ENCODE measurements around the gene CORO7. TPM values are rescaled to one million over a fixed set of nuclear protein-coding genes. Genes with fewer than 3 reads are reported as not detected.

CORO7 gene
- polyA plus RNA-seq, 1 donor from 2014 or later, result 57.6 TPM

DNA sequence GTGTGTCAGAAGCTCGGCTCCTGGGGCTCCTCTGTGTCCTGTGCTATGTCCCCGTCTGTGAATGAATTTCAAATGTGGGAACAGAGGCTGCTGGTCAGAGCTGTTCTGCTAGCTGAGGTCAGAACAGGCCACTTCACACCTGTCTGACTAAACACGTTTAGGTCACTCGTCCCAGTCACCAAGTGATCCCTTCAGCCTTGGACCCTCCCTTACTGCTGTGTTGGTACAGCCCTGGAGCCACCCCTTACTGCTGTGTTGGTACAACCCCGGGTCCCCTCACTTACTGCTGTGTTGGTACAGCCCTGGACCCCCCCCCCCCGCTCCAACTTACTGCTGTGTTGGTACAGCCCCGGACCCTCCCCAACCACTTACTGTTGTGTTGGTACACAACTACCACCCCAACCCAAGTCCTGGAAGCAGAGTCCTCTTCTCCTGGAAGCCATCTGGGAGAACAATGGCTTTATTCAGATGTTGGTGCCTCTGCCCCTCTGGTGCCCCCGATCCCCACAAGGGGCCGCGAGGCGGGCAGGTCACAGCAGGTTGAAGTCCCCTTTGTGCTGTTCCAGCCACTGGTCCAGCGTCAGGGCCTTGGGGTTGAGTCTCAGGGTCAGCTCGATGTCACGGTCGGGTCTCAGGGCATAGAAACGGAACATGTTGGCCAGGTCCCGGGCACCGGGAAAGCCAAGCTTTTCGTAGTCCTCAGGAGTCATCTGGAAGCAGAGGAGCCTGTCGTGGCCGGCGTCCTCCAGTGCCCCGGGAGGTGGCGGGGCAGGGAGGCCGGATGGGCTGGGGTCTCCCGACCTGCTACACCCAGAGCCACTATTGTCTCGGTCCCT lies 45.1 kb upstream of the CORO7 start:
- Histone ChIP-seq H3K79me2 (replicated peaks; ENCODE audit: insufficient read depth, low read length) (no peaks in the 10 kb centered on the region), H3K9ac (ENCODE audit: low read length) (no peak overlapping the region), H3K27me3 (ENCODE audit: insufficient read depth, low read depth, low read length) (no peaks in the 10 kb centered on the region), H3F3A (ENCODE audit: insufficient read depth, low read length, poor library complexity, severe bottlenecking) (no peaks in the 10 kb centered on the region), H3K9me3 (ENCODE audit: low read length) (no peaks in the 10 kb centered on the region), H3K9me2 (ENCODE audit: insufficient read depth, low read length) (no peaks in the 10 kb centered on the region), H2AFZ (ENCODE audit: low read depth, low read length) (no peak overlapping the region), H3K36me3 (ENCODE audit: insufficient read depth, low read length) (no peaks in the 10 kb centered on the region), H3K4me3 (ENCODE audit: low read length) (no peak overlapping the region), H3K27ac (ENCODE audit: low read length) (no peak overlapping the region), H3K4me2 (ENCODE audit: low read length) (no peak overlapping the region), H4K20me1 (ENCODE audit: insufficient read depth) (no peaks in the 10 kb centered on the region)
- no peak for TF ChIP-seq POLR2AphosphoS5 (IDR thresholded peaks at IDR 0.05)
- no peak for TF ChIP-seq RAD21 (conservative IDR thresholded peaks at IDR 0.05)
- TF ChIP-seq REST (IDR thresholded peaks at IDR 0.05; ENCODE audit: borderline replicate concordance), result no peak
- TF ChIP-seq SMC3 (conservative IDR thresholded peaks at IDR 0.05; ENCODE audit: poor library complexity), result no peak
- TF ChIP-seq EZH2 (IDR thresholded peaks at IDR 0.05; ENCODE audit: borderline replicate concordance, insufficient read depth, low read length, poor library complexity, severe bottlenecking), result no peak
- TF ChIP-seq EP300 (conservative IDR thresholded peaks at IDR 0.05; ENCODE audit: poor library complexity, severe bottlenecking), result no peak
- TF ChIP-seq, protein P1, sequence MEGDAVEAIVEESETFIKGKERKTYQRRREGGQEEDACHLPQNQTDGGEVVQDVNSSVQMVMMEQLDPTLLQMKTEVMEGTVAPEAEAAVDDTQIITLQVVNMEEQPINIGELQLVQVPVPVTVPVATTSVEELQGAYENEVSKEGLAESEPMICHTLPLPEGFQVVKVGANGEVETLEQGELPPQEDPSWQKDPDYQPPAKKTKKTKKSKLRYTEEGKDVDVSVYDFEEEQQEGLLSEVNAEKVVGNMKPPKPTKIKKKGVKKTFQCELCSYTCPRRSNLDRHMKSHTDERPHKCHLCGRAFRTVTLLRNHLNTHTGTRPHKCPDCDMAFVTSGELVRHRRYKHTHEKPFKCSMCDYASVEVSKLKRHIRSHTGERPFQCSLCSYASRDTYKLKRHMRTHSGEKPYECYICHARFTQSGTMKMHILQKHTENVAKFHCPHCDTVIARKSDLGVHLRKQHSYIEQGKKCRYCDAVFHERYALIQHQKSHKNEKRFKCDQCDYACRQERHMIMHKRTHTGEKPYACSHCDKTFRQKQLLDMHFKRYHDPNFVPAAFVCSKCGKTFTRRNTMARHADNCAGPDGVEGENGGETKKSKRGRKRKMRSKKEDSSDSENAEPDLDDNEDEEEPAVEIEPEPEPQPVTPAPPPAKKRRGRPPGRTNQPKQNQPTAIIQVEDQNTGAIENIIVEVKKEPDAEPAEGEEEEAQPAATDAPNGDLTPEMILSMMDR (IDR thresholded peaks at IDR 0.05; ENCODE audit: poor library complexity, severe bottlenecking), result no peak
- no peak for TF ChIP-seq TAF1 (IDR thresholded peaks at IDR 0.05; ENCODE audit: low read depth)
- TF ChIP-seq MXI1 (conservative IDR thresholded peaks at IDR 0.05; ENCODE audit: poor library complexity, severe bottlenecking), result no peak

- no peaks in the 10 kb centered on the region for H3K36me3 ChIP-seq (ENCODE audit: insufficient read depth, low read length)
- TF ChIP-seq TAF1 (IDR thresholded peaks at IDR 0.05; ENCODE audit: low read depth) (no peak), EZH2 (IDR thresholded peaks at IDR 0.05; ENCODE audit: borderline replicate concordance, insufficient read depth, low read length, poor library complexity, severe bottlenecking) (no peak), EP300 (conservative IDR thresholded peaks at IDR 0.05; ENCODE audit: poor library complexity, severe bottlenecking) (no peak)
- no peak overlapping the region for H3K4me3 ChIP-seq (ENCODE audit: low read length)
Observed at GRCh38 chr16:4460936-4461249, 44.5 kb upstream of the CORO7 start.

More at GRCh38 chr16:4460936-4461249, 44.5 kb upstream of the CORO7 start:
- no peak overlapping the region for H2AFZ ChIP-seq (ENCODE audit: low read depth, low read length)
- H4K20me1 ChIP-seq (ENCODE audit: insufficient read depth), result no peaks in the 10 kb centered on the region
- H3K27ac ChIP-seq (ENCODE audit: low read length), result no peak overlapping the region
- no peaks in the 10 kb centered on the region for H3K9me2 ChIP-seq (ENCODE audit: insufficient read depth, low read length)
- no peak overlapping the region for H3K9ac ChIP-seq (ENCODE audit: low read length)
- H3K4me2 ChIP-seq (ENCODE audit: low read length), result no peak overlapping the region
- no peaks in the 10 kb centered on the region for H3K27me3 ChIP-seq (ENCODE audit: insufficient read depth, low read depth, low read length)
- H3K79me2 ChIP-seq (replicated peaks; ENCODE audit: insufficient read depth, low read length), result no peaks in the 10 kb centered on the region
- H3K9me3 ChIP-seq (ENCODE audit: low read length), result no peaks in the 10 kb centered on the region
- H3F3A ChIP-seq (ENCODE audit: insufficient read depth, low read length, poor library complexity, severe bottlenecking), result no peaks in the 10 kb centered on the region

Data from neural cell (in vitro differentiated cells).